Spleen (tissue), 7 donors: ENCODE data around the gene ZDHHC14.

Experiments used
- POLR2A ChIP-seq, 3 donors: fragments of 450-650 bp; IDR thresholded peaks; one replicate each; pipeline ENCODE4 v1.5.1; 2017; ENCODE audit warnings: antibody characterized with exemption in 3 of 3, mild to moderate bottlenecking in 1 of 3
- TF ChIP-seq, protein P1 (sequence below), 11 experiments: fragments of 200-600 bp in 7 of 11; fragments of 450-650 bp in 4 of 11; sonication (generic) in 4 of 11; IDR thresholded peaks in 8 of 11; conservative IDR thresholded peaks in 3 of 11; 1 replicate in 7 of 11; 2 replicates in 4 of 11; pipeline versions ENCODE4 v1.4.0 to v1.8.0; 2016 to 2021; ENCODE audit warnings: antibody characterized with exemption in 11 of 11, inconsistent platforms in 4 of 11, mild to moderate bottlenecking in 1 of 11
- donor health status: DM: no; HTN: no; CAD: no; lungs with moderate emphysema.
- donor health status: DM: no; HTN: no; CAD: no.
- donor health status: DM: no; HTN: no; CAD: no.

DNA sequence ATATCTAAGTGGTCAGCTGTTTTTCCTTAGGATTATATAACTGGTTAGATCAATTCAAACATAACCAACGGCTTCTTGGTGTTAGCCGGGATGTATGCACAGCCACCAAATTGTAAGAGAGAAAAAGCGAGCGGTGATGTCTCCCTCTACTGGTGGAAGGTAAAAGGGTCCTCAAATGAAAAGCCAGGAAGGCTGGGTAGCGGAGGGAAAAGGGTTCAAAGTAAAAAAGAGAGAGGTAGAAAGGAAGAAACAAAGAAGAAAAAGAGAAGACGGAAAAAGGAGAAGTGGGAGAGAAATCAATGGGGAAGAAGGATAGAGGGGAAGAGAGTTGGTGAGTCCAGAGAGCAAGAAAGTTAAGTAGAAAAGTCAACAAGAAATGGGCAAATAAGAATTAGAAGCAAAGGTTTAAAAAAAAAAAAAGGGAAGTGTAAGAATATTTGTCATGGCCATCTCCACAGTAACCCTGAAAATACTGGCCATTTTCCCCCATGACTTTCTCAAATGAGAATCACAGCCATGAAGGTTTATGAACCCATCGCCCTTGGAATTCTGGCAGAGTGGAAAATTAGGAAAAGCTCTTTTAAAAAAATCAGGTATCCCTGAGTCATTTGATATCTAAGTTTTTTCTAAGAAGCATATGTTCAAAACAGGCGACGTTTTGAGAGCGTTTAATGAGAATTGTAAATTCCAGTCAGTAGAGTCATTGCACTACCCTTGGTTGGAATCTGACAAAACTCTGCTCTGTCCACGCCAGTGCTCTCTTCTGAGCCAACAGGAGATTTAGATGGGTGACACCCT, 286.4 kb downstream of the ZDHHC14 start:
- no peak for TF ChIP-seq POLR2A (IDR thresholded peaks at IDR 0.05)
- TF ChIP-seq, protein P1, sequence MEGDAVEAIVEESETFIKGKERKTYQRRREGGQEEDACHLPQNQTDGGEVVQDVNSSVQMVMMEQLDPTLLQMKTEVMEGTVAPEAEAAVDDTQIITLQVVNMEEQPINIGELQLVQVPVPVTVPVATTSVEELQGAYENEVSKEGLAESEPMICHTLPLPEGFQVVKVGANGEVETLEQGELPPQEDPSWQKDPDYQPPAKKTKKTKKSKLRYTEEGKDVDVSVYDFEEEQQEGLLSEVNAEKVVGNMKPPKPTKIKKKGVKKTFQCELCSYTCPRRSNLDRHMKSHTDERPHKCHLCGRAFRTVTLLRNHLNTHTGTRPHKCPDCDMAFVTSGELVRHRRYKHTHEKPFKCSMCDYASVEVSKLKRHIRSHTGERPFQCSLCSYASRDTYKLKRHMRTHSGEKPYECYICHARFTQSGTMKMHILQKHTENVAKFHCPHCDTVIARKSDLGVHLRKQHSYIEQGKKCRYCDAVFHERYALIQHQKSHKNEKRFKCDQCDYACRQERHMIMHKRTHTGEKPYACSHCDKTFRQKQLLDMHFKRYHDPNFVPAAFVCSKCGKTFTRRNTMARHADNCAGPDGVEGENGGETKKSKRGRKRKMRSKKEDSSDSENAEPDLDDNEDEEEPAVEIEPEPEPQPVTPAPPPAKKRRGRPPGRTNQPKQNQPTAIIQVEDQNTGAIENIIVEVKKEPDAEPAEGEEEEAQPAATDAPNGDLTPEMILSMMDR (IDR thresholded peaks at IDR 0.05 in 8 of 11, conservative IDR thresholded peaks at IDR 0.05 in 3 of 11): peak; percentile 64 to 93 (median 84)
